ENCODE data around the gene MYCN.

The MYCN gene

GRCh38 chr2:15968280-15969178, 28.2 kb downstream of the MYCN start:
- no peaks in the 10 kb centered on the region for H3K9me3 ChIP-seq (ENCODE audit: control extremely low read depth in 1 of 5, control insufficient read depth in 4 of 5, insufficient read depth in 2 of 5, low read depth in 1 of 5, low read length in 4 of 5)
- ChIA-PET CTCF (interaction anchor here (1.5 kb wide), 1 partner anchor 24 kb away, joined by 3 read pairs; no protein-coding TSS in a partner anchor), POLR2A (no interaction called here)
- no peaks in the 10 kb centered on the region for H3K36me3 ChIP-seq (ENCODE audit: control insufficient read depth in 4 of 4, insufficient read depth in 4 of 4, low read length in 3 of 4)
- no peak overlapping the region for H3K4me3 ChIP-seq (ENCODE audit: control insufficient read depth in 1 of 7, extremely low read depth in 1 of 7, insufficient read depth in 4 of 7, low read depth in 2 of 7, low read length in 6 of 7)
- 99% methylated on average over 6 of the region's 7 CpGs for WGBS (ENCODE audit: insufficient coverage)
- DNase-seq = no peak
- H3K27ac ChIP-seq (ENCODE audit: insufficient read depth in 1 of 2, low read depth in 1 of 2, low read length in 2 of 2, poor library complexity in 1 of 2, severe bottlenecking in 2 of 2) = no peak overlapping the region
- peaks cover 6 to 25% (median 19%) of the 10 kb centered on the region in 4 experiments for H3K4me1 ChIP-seq (ENCODE audit: control extremely low read depth in 1 of 4, control insufficient read depth in 4 of 4, insufficient read depth in 4 of 4, low read length in 3 of 4)
- no peaks in the 10 kb centered on the region for H3K27me3 ChIP-seq (replicated peaks in 2 of 5; ENCODE audit: control insufficient read depth in 4 of 5, insufficient read depth in 5 of 5, low read length in 4 of 5)

DNA sequence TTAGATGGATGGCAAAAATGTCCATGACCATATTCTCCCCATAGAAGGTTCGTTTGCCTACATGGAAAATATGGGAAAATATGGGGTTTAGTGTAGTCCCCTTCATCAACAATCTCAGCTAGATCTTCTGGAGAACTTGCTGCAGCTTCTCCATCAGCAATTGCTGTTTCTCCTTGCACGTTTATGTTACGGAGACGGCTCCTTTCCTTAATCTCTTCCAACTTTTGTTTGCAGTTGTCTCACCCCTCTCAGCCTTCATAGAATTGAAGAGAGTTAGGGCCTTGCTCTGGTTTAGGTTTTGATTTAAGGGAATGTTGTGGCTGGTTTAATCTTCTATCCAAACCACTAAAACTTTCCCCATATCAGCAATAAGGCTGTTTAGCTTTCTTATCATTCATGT, 28.9 kb downstream of the MYCN start:
- no peaks in the 10 kb centered on the region for H3K9me3 ChIP-seq (ENCODE audit: control extremely low read depth in 1 of 5, control insufficient read depth in 4 of 5, insufficient read depth in 2 of 5, low read depth in 1 of 5, low read length in 4 of 5)
- no peak for DNase-seq
- peaks cover 6 to 25% (median 21%) of the 10 kb centered on the region in 4 experiments for H3K4me1 ChIP-seq (ENCODE audit: control extremely low read depth in 1 of 4, control insufficient read depth in 4 of 4, insufficient read depth in 4 of 4, low read length in 3 of 4)
- H3K4me3 ChIP-seq (ENCODE audit: control insufficient read depth in 1 of 7, extremely low read depth in 1 of 7, insufficient read depth in 4 of 7, low read depth in 2 of 7, low read length in 6 of 7) = no peak overlapping the region
- ChIA-PET CTCF (interaction anchor here (1.0 to 1.5 kb wide), 2 partner anchors 18 to 25 kb away, joined by 3 read pairs; no protein-coding TSS in a partner anchor), POLR2A (no interaction called here)
- WGBS (ENCODE audit: insufficient coverage) = 100% methylated on average over 3 of the region's 4 CpGs
- H3K27ac ChIP-seq (ENCODE audit: insufficient read depth in 1 of 2, low read depth in 1 of 2, low read length in 2 of 2, poor library complexity in 1 of 2, severe bottlenecking in 2 of 2) = no peak overlapping the region
- no peaks in the 10 kb centered on the region for H3K27me3 ChIP-seq (replicated peaks in 2 of 5; ENCODE audit: control insufficient read depth in 4 of 5, insufficient read depth in 5 of 5, low read length in 4 of 5)
- no peaks in the 10 kb centered on the region for H3K36me3 ChIP-seq (ENCODE audit: control insufficient read depth in 4 of 4, insufficient read depth in 4 of 4, low read length in 3 of 4)

DNA sequence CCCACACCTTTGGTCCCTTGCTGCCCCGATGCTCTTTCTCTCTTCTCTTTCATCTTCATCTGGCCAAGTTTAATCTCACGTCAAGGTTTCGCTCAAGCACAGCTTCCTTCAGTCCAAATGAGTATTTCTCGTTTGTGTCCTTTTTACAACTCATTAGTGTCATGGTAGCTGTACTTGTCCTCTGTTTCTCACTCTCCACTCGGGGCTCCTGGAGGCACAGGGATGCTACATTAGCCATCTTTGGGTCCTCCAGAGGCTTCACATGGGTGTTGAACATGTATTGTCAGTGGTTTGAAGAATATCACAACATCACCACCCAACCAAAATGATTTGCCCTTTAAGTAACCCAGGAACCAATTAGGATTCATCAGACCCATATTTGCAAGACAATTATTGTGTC, 30.4 kb downstream of the MYCN start:
- DNase-seq = no peak
- H3K4me3 ChIP-seq (ENCODE audit: control insufficient read depth in 1 of 7, extremely low read depth in 1 of 7, insufficient read depth in 4 of 7, low read depth in 2 of 7, low read length in 6 of 7) = no peak overlapping the region
- no peaks in the 10 kb centered on the region for H3K36me3 ChIP-seq (ENCODE audit: control insufficient read depth in 4 of 4, insufficient read depth in 4 of 4, low read length in 3 of 4)
- no peaks in the 10 kb centered on the region for H3K27me3 ChIP-seq (replicated peaks in 2 of 5; ENCODE audit: control insufficient read depth in 4 of 5, insufficient read depth in 5 of 5, low read length in 4 of 5)
- H3K9me3 ChIP-seq (ENCODE audit: control extremely low read depth in 1 of 5, control insufficient read depth in 4 of 5, insufficient read depth in 2 of 5, low read depth in 1 of 5, low read length in 4 of 5) = no peaks in the 10 kb centered on the region
- POLR2A ChIA-PET = no interaction called here
- no peak overlapping the region for H3K27ac ChIP-seq (ENCODE audit: insufficient read depth in 1 of 2, low read depth in 1 of 2, low read length in 2 of 2, poor library complexity in 1 of 2, severe bottlenecking in 2 of 2)
- WGBS (ENCODE audit: insufficient coverage) = 100% methylated on average over 1 of the region's 5 CpGs
- H3K4me1 ChIP-seq (ENCODE audit: control extremely low read depth in 1 of 4, control insufficient read depth in 4 of 4, insufficient read depth in 4 of 4, low read length in 3 of 4) = peaks cover 6 to 16% (median 11%) of the 10 kb centered on the region in 4 experiments
- CTCF ChIA-PET = interaction anchor here (0.9 kb wide), 1 partner anchor 11 kb away, joined by 3 read pairs; no protein-coding TSS in a partner anchor

- 78% methylated on average over 7 of the region's 7 CpGs for WGBS (ENCODE audit: insufficient coverage)
- H3K9me3 ChIP-seq (ENCODE audit: control extremely low read depth in 1 of 5, control insufficient read depth in 4 of 5, insufficient read depth in 2 of 5, low read depth in 1 of 5, low read length in 4 of 5) = no peaks in the 10 kb centered on the region
- H3K36me3 ChIP-seq (ENCODE audit: control insufficient read depth in 4 of 4, insufficient read depth in 4 of 4, low read length in 3 of 4) = no peaks in the 10 kb centered on the region
- ChIA-PET CTCF (no interaction called here), POLR2A (no interaction called here)
- peaks cover under 1 to 9% (median 5%) of the 10 kb centered on the region in 4 experiments for H3K4me1 ChIP-seq (ENCODE audit: control extremely low read depth in 1 of 4, control insufficient read depth in 4 of 4, insufficient read depth in 4 of 4, low read length in 3 of 4)
- no peak overlapping the region for H3K27ac ChIP-seq (ENCODE audit: insufficient read depth in 1 of 2, low read depth in 1 of 2, low read length in 2 of 2, poor library complexity in 1 of 2, severe bottlenecking in 2 of 2)
- H3K4me3 ChIP-seq (ENCODE audit: control insufficient read depth in 1 of 7, extremely low read depth in 1 of 7, insufficient read depth in 4 of 7, low read depth in 2 of 7, low read length in 6 of 7) = no peak overlapping the region
- no peaks in the 10 kb centered on the region for H3K27me3 ChIP-seq (replicated peaks in 2 of 5; ENCODE audit: control insufficient read depth in 4 of 5, insufficient read depth in 5 of 5, low read length in 4 of 5)
- DNase-seq = no peak
Observed at GRCh38 chr2:15971351-15971750, 31.0 kb downstream of the MYCN start.

DNA sequence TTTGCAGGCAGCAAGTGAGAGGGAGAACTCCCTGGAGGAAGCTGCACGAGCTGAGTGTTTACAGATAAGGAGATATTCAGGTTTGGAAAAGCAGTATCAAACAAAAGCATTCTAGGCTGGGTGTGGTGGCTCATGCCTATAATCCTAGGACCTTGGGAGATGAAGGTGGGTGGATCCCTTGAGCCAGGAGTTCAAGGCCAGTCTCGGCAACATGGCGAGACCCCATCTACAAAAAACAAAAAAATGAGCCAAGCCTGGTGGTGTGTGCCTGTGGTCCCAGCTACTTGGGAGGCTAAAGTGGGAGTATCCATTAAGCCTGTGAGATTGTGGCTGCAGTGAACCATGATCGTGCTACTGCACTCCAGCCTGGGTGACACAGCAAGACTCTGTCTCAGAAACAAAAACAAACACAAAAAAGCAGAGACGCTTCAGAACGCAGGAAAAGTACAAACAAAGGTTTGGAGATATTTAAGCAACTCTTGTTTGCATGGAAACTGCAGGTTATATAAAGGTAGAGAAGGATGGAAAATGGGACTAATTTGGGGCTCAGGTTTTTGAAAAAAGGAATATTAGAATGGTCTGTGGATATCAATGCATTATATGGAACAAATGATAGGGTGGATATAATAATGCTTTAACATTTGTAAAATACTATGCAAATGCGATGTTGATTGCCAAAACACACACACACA, 31.6 kb downstream of the MYCN start:
- DNase-seq = no peak
- Histone ChIP-seq H3K9me3 (ENCODE audit: control extremely low read depth in 1 of 5, control insufficient read depth in 4 of 5, insufficient read depth in 2 of 5, low read depth in 1 of 5, low read length in 4 of 5) (no peaks in the 10 kb centered on the region), H3K36me3 (ENCODE audit: control insufficient read depth in 4 of 4, insufficient read depth in 4 of 4, low read length in 3 of 4) (no peaks in the 10 kb centered on the region), H3K27me3 (replicated peaks in 2 of 5; ENCODE audit: control insufficient read depth in 4 of 5, insufficient read depth in 5 of 5, low read length in 4 of 5) (no peaks in the 10 kb centered on the region), H3K4me3 (ENCODE audit: control insufficient read depth in 1 of 7, extremely low read depth in 1 of 7, insufficient read depth in 4 of 7, low read depth in 2 of 7, low read length in 6 of 7) (no peak overlapping the region), H3K4me1 (ENCODE audit: control extremely low read depth in 1 of 4, control insufficient read depth in 4 of 4, insufficient read depth in 4 of 4, low read length in 3 of 4) (peaks cover 0 to 8% (median 4%) of the 10 kb centered on the region in 4 experiments), H3K27ac (ENCODE audit: insufficient read depth in 1 of 2, low read depth in 1 of 2, low read length in 2 of 2, poor library complexity in 1 of 2, severe bottlenecking in 2 of 2) (no peak overlapping the region)
- POLR2A ChIA-PET = no interaction called here
- CTCF ChIA-PET = no interaction called here
- WGBS (ENCODE audit: insufficient coverage) = 96% methylated on average over 2 of the region's 7 CpGs

GRCh38 chr2:15973481-15974401, 33.4 kb downstream of the MYCN start:
- CTCF ChIA-PET = no interaction called here
- H3K36me3 ChIP-seq (ENCODE audit: control insufficient read depth in 4 of 4, insufficient read depth in 4 of 4, low read length in 3 of 4) = no peaks in the 10 kb centered on the region

More at GRCh38 chr2:15973481-15974401, 33.4 kb downstream of the MYCN start:
- no peaks in the 10 kb centered on the region for H3K9me3 ChIP-seq (ENCODE audit: control extremely low read depth in 1 of 5, control insufficient read depth in 4 of 5, insufficient read depth in 2 of 5, low read depth in 1 of 5, low read length in 4 of 5)
- POLR2A ChIA-PET = interaction anchor here (0.6 kb wide), 1 partner anchor 515 kb away, joined by 4 read pairs; no protein-coding TSS in a partner anchor
- peak in 2 of 3 donors; percentile 40 to 70 for DNase-seq
- H3K27me3 ChIP-seq (replicated peaks in 2 of 5; ENCODE audit: control insufficient read depth in 4 of 5, insufficient read depth in 5 of 5, low read length in 4 of 5) = no peaks in the 10 kb centered on the region
- H3K4me1 ChIP-seq (ENCODE audit: control extremely low read depth in 1 of 4, control insufficient read depth in 4 of 4, insufficient read depth in 4 of 4, low read length in 3 of 4) = peaks cover 0 to 8% (median 4%) of the 10 kb centered on the region in 4 experiments
- WGBS (ENCODE audit: insufficient coverage) = 64% methylated on average over 2 of the region's 7 CpGs
- H3K4me3 ChIP-seq (ENCODE audit: control insufficient read depth in 1 of 7, extremely low read depth in 1 of 7, insufficient read depth in 4 of 7, low read depth in 2 of 7, low read length in 6 of 7) = no peak overlapping the region
- H3K27ac ChIP-seq (ENCODE audit: insufficient read depth in 1 of 2, low read depth in 1 of 2, low read length in 2 of 2, poor library complexity in 1 of 2, severe bottlenecking in 2 of 2) = no peak overlapping the region

All from common myeloid progenitor, CD34-positive (primary cell).